SK-N-SH (cell line): ENCODE data around the gene SLC16A11. TPM values are rescaled to one million over a fixed set of nuclear protein-coding genes. Genes with fewer than 3 reads are reported as not detected.

Experiments used
- CTCF ChIA-PET: fragments of 300-600, 350-600 bp; formaldehyde crosslinking; extraction: SDS; loops from one replicate; lab custom pipeline; 2021; lab: Yijun Ruan, JAX
- POLR2A ChIA-PET: fragments of 350-600 bp; sonication (Branson Sonifier 250); formaldehyde crosslinking; extraction: SDS; loops from one replicate; lab custom pipeline; 2020; ENCODE audit warnings: antibody characterized with exemption, inconsistent platforms; lab: Yijun Ruan, JAX
- DNase-seq: peaks from one replicate; pipeline ENCODE4 v3.0.0; 2012
- H2AFZ ChIP-seq: fragments of 200-600 bp; sonication (generic); 2 replicates; pipeline ENCODE4 v1.8.1; 2016; ENCODE audit warnings: antibody characterized with exemption, mild to moderate bottlenecking, low read depth
- H3F3A ChIP-seq: fragments of 200-600 bp; sonication (generic); replicated peaks from 2 replicates; pipeline ENCODE3; 2016; ENCODE audit warnings: antibody characterized with exemption, mild to moderate bottlenecking; ENCODE audit not compliant: insufficient read depth
- H3K27ac ChIP-seq, 2 experiments: fragments of 200-500 bp in 1 of 2; fragments of 200-600 bp in 1 of 2; sonication (Bioruptor generic) in 1 of 2; sonication (generic), shearing (Covaris generic) in 1 of 2; 2 replicates each; pipeline versions ENCODE4 v1.5.1 to v1.6.1; 2014 to 2016; ENCODE audit warnings: low read depth in 2 of 2, inconsistent platforms in 1 of 2, low read length in 1 of 2, mild to moderate bottlenecking in 1 of 2, mixed read lengths in 1 of 2
- H3K27me3 ChIP-seq: fragments of 200-600 bp; sonication (generic), shearing (Covaris generic); 2 replicates; pipeline ENCODE4 v1.6.1; 2016; ENCODE audit warnings: mixed run types; ENCODE audit not compliant: insufficient read depth
- H3K36me3 ChIP-seq, 2 experiments: fragments of 200-500 bp in 1 of 2; fragments of 200-600 bp in 1 of 2; sonication (Bioruptor generic) in 1 of 2; sonication (generic) in 1 of 2; replicated peaks in 1 of 2; 2 replicates each; pipeline versions ENCODE3 to v1.5.1; 2014 to 2016; ENCODE audit warnings: low read length in 1 of 2, mild to moderate bottlenecking in 1 of 2; ENCODE audit not compliant: insufficient read depth in 2 of 2, control insufficient read depth in 1 of 2
- H3K4me1 ChIP-seq, 2 experiments: fragments of 200-500 bp in 1 of 2; fragments of 200-600 bp in 1 of 2; sonication (Bioruptor generic) in 1 of 2; sonication (generic), shearing (Covaris generic) in 1 of 2; 2 replicates each; pipeline versions ENCODE4 v1.5.1 to v1.6.1; 2014 to 2016; ENCODE audit warnings: low read depth in 1 of 2, low read length in 1 of 2, mixed run types in 1 of 2; ENCODE audit not compliant: insufficient read depth in 2 of 2, control insufficient read depth in 1 of 2
- H3K4me2 ChIP-seq: fragments of 200-600 bp; sonication (generic), shearing (Covaris generic); 2 replicates; pipeline ENCODE4 v1.6.1; 2017; ENCODE audit warnings: mixed run types
- H3K4me3 ChIP-seq, 2 experiments: fragments of 200-500 bp in 1 of 2; fragments of 200-600 bp in 1 of 2; sonication (Bioruptor generic) in 1 of 2; sonication (generic), shearing (Covaris generic) in 1 of 2; 2 replicates each; pipeline versions ENCODE4 v1.5.1 to v1.8.1; 2014 to 2016; ENCODE audit warnings: low read depth in 2 of 2, inconsistent platforms in 1 of 2, low read length in 1 of 2, mild to moderate bottlenecking in 1 of 2, mixed read lengths in 1 of 2, moderate library complexity in 1 of 2
- H3K79me2 ChIP-seq: fragments of 200-600 bp; sonication (generic); 2 replicates; pipeline ENCODE4 v1.8.1; 2017; ENCODE audit warnings: mild to moderate bottlenecking; ENCODE audit not compliant: insufficient read depth
- H3K9ac ChIP-seq: fragments of 200-600 bp; sonication (generic); 2 replicates; pipeline ENCODE4 v1.6.1; 2017; ENCODE audit warnings: mixed run types
- H3K9me2 ChIP-seq: fragments of 200-600 bp; sonication (generic); 2 replicates; pipeline ENCODE4 v1.6.1; 2017; ENCODE audit warnings: mixed run types
- H3K9me3 ChIP-seq: fragments of 200-600 bp; sonication (generic); 2 replicates; pipeline ENCODE4 v1.6.1; 2017; ENCODE audit warnings: mixed run types, mild to moderate bottlenecking, moderate library complexity
- H4K20me1 ChIP-seq: fragments of 200-600 bp; sonication (generic); 2 replicates; pipeline ENCODE4 v1.6.1; 2017; ENCODE audit warnings: mild to moderate bottlenecking, mixed run types; ENCODE audit not compliant: insufficient read depth
- ELF1 ChIP-seq: IDR thresholded peaks from 2 replicates; pipeline ENCODE4 v1.4.0; 2012
- EZH2phosphoT487 ChIP-seq: fragments of 200-600 bp; sonication (generic); IDR thresholded peaks from 2 replicates; pipeline ENCODE4 v1.6.1; 2017; ENCODE audit warnings: low read depth, mixed run types, mild to moderate bottlenecking, antibody characterized with exemption, moderate library complexity, borderline replicate concordance
- FOXM1 ChIP-seq: IDR thresholded peaks from 2 replicates; pipeline ENCODE4 v1.4.0; 2012; ENCODE audit warnings: low read depth, mild to moderate bottlenecking
- NFIC ChIP-seq: IDR thresholded peaks from 2 replicates; pipeline ENCODE4 v1.4.0; 2012; ENCODE audit warnings: borderline replicate concordance
- RFX5 ChIP-seq: IDR thresholded peaks from 2 replicates; pipeline ENCODE4 v1.6.1; 2012; ENCODE audit warnings: mild to moderate bottlenecking, improper control_type of control experiment, low read length
- YY1 ChIP-seq: IDR thresholded peaks from 2 replicates; pipeline ENCODE4 v1.4.0; 2012; ENCODE audit warnings: low read depth, mild to moderate bottlenecking
- WGBS: methylation state at CpG from one replicate; pipeline ENCODE4 v1.1.6; 2017; ENCODE audit warnings: low lambda C conversion rate; 5-methylcytosine and 5-hydroxymethylcytosine counted together
- polyA plus RNA-seq, 3 experiments: library from polyadenylated mRNA; depleted of rRNA; stranded (reverse); fragments of >200 nt; gene quantifications; 2 replicates each; pipeline ENCODE4 v1.2.3, GENCODE V29; 2012
- TF ChIP-seq, protein P1 (sequence below): IDR thresholded peaks from 2 replicates; pipeline ENCODE4 v1.6.1; 2012; ENCODE audit warnings: mild to moderate bottlenecking, low read depth, low read length, moderate library complexity
- TF ChIP-seq, protein P2 (sequence below): IDR thresholded peaks from 2 replicates; pipeline ENCODE4 v1.4.0; 2012; ENCODE audit warnings: low read depth, borderline replicate concordance
- TF ChIP-seq, protein P3 (sequence below): IDR thresholded peaks from 2 replicates; pipeline ENCODE4 v1.4.0; 2012; ENCODE audit warnings: low read depth, borderline replicate concordance
- TF ChIP-seq, protein P4 (sequence below): IDR thresholded peaks from 2 replicates; pipeline ENCODE4 v1.4.0; 2012; ENCODE audit warnings: low read depth
- TF ChIP-seq, protein P5 (sequence below): fragments of 200-600 bp; sonication (generic); IDR thresholded peaks from 2 replicates; pipeline ENCODE4 v1.6.1; 2017; ENCODE audit warnings: antibody characterized with exemption, mild to moderate bottlenecking, moderate library complexity
- TF ChIP-seq, protein P6 (sequence below): IDR thresholded peaks from 2 replicates; pipeline ENCODE4; 2012
- TF ChIP-seq, protein P7 (sequence below): fragments of 150-350 bp; IDR thresholded peaks from 2 replicates; pipeline ENCODE4 v1.6.1; 2016; ENCODE audit warnings: mild to moderate bottlenecking, low read depth, low read length

The SLC16A11 gene
- polyA plus RNA-seq, 1 of the 3 experiments (the other 2 are of a cell fraction), result 0.12 TPM

DNA sequence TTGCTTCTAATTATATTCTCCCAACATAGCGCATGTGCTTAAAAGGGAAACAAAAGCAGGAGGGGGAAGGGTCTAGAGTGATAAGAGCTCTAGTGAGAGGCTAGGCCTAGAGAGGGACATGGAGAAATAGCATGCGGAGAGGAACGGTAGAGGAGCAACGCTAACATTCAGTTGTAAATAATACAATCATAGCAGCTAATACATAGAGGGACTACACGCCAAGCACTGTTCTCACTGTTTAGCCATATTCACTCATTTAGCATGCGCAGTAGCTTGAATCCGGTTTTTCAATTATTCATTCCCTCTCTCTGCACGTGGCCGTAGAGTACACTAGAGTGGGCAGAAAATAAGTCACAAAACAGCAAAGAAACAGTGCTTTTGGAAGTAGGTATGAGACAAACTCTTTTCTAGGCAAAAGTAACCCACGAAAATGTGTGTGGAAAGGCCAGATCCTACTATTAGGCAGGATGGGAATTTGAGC, 49.7 kb downstream of the SLC16A11 start:
- 93% methylated on average over 10 of the region's 10 CpGs for WGBS
- CTCF ChIA-PET, result interaction anchor here (1.0 to 2.6 kb wide), 3 partner anchors 10 to 80 kb away, joined by 3 to 11 read pairs (median 3); no protein-coding TSS in a partner anchor
- peaks cover 2 to 13% of the 10 kb centered on the region in 2 experiments for H3K36me3 ChIP-seq

More for the DNA sequence above, 49.7 kb downstream of the SLC16A11 start:
- H4K20me1 ChIP-seq, result no peaks in the 10 kb centered on the region
- TF ChIP-seq, protein P1, sequence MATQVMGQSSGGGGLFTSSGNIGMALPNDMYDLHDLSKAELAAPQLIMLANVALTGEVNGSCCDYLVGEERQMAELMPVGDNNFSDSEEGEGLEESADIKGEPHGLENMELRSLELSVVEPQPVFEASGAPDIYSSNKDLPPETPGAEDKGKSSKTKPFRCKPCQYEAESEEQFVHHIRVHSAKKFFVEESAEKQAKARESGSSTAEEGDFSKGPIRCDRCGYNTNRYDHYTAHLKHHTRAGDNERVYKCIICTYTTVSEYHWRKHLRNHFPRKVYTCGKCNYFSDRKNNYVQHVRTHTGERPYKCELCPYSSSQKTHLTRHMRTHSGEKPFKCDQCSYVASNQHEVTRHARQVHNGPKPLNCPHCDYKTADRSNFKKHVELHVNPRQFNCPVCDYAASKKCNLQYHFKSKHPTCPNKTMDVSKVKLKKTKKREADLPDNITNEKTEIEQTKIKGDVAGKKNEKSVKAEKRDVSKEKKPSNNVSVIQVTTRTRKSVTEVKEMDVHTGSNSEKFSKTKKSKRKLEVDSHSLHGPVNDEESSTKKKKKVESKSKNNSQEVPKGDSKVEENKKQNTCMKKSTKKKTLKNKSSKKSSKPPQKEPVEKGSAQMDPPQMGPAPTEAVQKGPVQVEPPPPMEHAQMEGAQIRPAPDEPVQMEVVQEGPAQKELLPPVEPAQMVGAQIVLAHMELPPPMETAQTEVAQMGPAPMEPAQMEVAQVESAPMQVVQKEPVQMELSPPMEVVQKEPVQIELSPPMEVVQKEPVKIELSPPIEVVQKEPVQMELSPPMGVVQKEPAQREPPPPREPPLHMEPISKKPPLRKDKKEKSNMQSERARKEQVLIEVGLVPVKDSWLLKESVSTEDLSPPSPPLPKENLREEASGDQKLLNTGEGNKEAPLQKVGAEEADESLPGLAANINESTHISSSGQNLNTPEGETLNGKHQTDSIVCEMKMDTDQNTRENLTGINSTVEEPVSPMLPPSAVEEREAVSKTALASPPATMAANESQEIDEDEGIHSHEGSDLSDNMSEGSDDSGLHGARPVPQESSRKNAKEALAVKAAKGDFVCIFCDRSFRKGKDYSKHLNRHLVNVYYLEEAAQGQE, result no peak
- TF ChIP-seq FOXM1, result no peak
- no peak for TF ChIP-seq YY1
- TF ChIP-seq, protein P2, sequence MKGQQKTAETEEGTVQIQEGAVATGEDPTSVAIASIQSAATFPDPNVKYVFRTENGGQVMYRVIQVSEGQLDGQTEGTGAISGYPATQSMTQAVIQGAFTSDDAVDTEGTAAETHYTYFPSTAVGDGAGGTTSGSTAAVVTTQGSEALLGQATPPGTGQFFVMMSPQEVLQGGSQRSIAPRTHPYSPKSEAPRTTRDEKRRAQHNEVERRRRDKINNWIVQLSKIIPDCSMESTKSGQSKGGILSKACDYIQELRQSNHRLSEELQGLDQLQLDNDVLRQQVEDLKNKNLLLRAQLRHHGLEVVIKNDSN, result no peak
- TF ChIP-seq, protein P3, sequence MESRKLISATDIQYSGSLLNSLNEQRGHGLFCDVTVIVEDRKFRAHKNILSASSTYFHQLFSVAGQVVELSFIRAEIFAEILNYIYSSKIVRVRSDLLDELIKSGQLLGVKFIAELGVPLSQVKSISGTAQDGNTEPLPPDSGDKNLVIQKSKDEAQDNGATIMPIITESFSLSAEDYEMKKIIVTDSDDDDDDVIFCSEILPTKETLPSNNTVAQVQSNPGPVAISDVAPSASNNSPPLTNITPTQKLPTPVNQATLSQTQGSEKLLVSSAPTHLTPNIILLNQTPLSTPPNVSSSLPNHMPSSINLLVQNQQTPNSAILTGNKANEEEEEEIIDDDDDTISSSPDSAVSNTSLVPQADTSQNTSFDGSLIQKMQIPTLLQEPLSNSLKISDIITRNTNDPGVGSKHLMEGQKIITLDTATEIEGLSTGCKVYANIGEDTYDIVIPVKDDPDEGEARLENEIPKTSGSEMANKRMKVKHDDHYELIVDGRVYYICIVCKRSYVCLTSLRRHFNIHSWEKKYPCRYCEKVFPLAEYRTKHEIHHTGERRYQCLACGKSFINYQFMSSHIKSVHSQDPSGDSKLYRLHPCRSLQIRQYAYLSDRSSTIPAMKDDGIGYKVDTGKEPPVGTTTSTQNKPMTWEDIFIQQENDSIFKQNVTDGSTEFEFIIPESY, result no peak
- no peak for TF ChIP-seq RFX5
- TF ChIP-seq, protein P4, sequence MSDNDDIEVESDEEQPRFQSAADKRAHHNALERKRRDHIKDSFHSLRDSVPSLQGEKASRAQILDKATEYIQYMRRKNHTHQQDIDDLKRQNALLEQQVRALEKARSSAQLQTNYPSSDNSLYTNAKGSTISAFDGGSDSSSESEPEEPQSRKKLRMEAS, result no peak
- TF ChIP-seq, protein P5, sequence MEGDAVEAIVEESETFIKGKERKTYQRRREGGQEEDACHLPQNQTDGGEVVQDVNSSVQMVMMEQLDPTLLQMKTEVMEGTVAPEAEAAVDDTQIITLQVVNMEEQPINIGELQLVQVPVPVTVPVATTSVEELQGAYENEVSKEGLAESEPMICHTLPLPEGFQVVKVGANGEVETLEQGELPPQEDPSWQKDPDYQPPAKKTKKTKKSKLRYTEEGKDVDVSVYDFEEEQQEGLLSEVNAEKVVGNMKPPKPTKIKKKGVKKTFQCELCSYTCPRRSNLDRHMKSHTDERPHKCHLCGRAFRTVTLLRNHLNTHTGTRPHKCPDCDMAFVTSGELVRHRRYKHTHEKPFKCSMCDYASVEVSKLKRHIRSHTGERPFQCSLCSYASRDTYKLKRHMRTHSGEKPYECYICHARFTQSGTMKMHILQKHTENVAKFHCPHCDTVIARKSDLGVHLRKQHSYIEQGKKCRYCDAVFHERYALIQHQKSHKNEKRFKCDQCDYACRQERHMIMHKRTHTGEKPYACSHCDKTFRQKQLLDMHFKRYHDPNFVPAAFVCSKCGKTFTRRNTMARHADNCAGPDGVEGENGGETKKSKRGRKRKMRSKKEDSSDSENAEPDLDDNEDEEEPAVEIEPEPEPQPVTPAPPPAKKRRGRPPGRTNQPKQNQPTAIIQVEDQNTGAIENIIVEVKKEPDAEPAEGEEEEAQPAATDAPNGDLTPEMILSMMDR, result no peak
- TF ChIP-seq NFIC, result no peak
- TF ChIP-seq, protein P6, sequence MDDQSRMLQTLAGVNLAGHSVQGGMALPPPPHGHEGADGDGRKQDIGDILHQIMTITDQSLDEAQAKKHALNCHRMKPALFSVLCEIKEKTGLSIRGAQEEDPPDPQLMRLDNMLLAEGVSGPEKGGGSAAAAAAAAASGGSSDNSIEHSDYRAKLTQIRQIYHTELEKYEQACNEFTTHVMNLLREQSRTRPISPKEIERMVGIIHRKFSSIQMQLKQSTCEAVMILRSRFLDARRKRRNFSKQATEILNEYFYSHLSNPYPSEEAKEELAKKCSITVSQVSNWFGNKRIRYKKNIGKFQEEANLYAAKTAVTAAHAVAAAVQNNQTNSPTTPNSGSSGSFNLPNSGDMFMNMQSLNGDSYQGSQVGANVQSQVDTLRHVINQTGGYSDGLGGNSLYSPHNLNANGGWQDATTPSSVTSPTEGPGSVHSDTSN, result no peak
- TF ChIP-seq ELF1, result no peak
- no peak for TF ChIP-seq EZH2phosphoT487
- TF ChIP-seq, protein P7, sequence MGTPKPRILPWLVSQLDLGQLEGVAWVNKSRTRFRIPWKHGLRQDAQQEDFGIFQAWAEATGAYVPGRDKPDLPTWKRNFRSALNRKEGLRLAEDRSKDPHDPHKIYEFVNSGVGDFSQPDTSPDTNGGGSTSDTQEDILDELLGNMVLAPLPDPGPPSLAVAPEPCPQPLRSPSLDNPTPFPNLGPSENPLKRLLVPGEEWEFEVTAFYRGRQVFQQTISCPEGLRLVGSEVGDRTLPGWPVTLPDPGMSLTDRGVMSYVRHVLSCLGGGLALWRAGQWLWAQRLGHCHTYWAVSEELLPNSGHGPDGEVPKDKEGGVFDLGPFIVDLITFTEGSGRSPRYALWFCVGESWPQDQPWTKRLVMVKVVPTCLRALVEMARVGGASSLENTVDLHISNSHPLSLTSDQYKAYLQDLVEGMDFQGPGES, result no peak
- TF ChIP-seq, all 33 proteins: peak for 0
- Histone ChIP-seq H3K27me3 (no peaks in the 10 kb centered on the region), H3K79me2 (no peaks in the 10 kb centered on the region), H3K9me3 (no peaks in the 10 kb centered on the region), H3K9ac (no peak overlapping the region), H3K27ac (no peak overlapping the region), H3K4me1 (peaks cover 0 to 3% of the 10 kb centered on the region in 2 experiments; a peak in 1 of 4 replicates), H3K4me3 (no peak overlapping the region), H3K9me2 (no peaks in the 10 kb centered on the region), H3F3A (peaks cover 5% of the 10 kb centered on the region), H2AFZ (no peak overlapping the region), H3K4me2 (no peak overlapping the region)
- POLR2A ChIA-PET, result no interaction called here
- no peak for DNase-seq
